ENCODE data around the gene B4GAT1. TPM values are rescaled to one million over a fixed set of nuclear protein-coding genes. Genes with fewer than 3 reads are reported as not detected.

Gene B4GAT1
- total and polyA plus RNA-seq, 9 of the 15 experiments (the other 6 are each of a cell fraction or from before 2014, with no cell fraction given) = 0.86 to 9.5 (median 3.8) TPM

- TF ChIP-seq ZNF212 (CRISPR knock-in tag; IDR thresholded peaks at IDR 0.05) (no peak), JUNB (CRISPR knock-in tag; conservative IDR thresholded peaks at IDR 0.05) (no peak), SMARCB1 (IDR thresholded peaks at IDR 0.05; ENCODE audit: insufficient read length, low read depth) (no peak), RBM25 (IDR thresholded peaks at IDR 0.05; ENCODE audit: low read depth, low read length, severe bottlenecking) (no peak), SRF (CRISPR knock-in tag; IDR thresholded peaks at IDR 0.05) (peak in 1 of 2 experiments; percentile 64; a peak in 1 of 4 replicates), ZBTB49 (CRISPR knock-in tag; IDR thresholded peaks at IDR 0.05; ENCODE audit: borderline replicate concordance) (no peak), MTA3 (IDR thresholded peaks at IDR 0.05; ENCODE audit: borderline replicate concordance) (no peak), PHF21A (IDR thresholded peaks at IDR 0.05; ENCODE audit: borderline replicate concordance, low read depth) (no peak), GABPB2 (CRISPR knock-in tag; conservative IDR thresholded peaks at IDR 0.05) (no peak), SFPQ (IDR thresholded peaks at IDR 0.05; ENCODE audit: low read depth, low read length) (no peak), MBD1 (CRISPR knock-in tag; IDR thresholded peaks at IDR 0.05) (no peak), ZNF143 (CRISPR knock-in tag; IDR thresholded peaks at IDR 0.05) (no peak), EZH2 (IDR thresholded peaks at IDR 0.05; ENCODE audit: borderline replicate concordance, low read depth, low read length) (no peak), ZBTB26 (CRISPR knock-in tag; IDR thresholded peaks at IDR 0.05) (no peak)
- TF ChIP-seq, protein P1, sequence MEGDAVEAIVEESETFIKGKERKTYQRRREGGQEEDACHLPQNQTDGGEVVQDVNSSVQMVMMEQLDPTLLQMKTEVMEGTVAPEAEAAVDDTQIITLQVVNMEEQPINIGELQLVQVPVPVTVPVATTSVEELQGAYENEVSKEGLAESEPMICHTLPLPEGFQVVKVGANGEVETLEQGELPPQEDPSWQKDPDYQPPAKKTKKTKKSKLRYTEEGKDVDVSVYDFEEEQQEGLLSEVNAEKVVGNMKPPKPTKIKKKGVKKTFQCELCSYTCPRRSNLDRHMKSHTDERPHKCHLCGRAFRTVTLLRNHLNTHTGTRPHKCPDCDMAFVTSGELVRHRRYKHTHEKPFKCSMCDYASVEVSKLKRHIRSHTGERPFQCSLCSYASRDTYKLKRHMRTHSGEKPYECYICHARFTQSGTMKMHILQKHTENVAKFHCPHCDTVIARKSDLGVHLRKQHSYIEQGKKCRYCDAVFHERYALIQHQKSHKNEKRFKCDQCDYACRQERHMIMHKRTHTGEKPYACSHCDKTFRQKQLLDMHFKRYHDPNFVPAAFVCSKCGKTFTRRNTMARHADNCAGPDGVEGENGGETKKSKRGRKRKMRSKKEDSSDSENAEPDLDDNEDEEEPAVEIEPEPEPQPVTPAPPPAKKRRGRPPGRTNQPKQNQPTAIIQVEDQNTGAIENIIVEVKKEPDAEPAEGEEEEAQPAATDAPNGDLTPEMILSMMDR (IDR thresholded peaks at IDR 0.05 in 2 of 3, conservative IDR thresholded peaks at IDR 0.05 in 1 of 3; ENCODE audit: insufficient read depth in 2 of 3, low read depth in 1 of 3, low read length in 3 of 3) = peak; percentile 83 to 85 (median 85)
These were observed 16.5 kb upstream of the B4GAT1 start (continued) for GRCh38 chr11:66363805-66364535.
